Large intestine (tissue), 3 donors: ENCODE data around the gene RAD51B. TPM values are rescaled to one million over a fixed set of nuclear protein-coding genes. Genes with fewer than 3 reads are reported as not detected.
A peak's percentile ranks its signal among the peaks of the same experiment; 100 is the strongest.
"Not testable (repeated sequence)": the region's sequence is repeated elsewhere in the genome, so short reads cannot be mapped to it uniquely, and the experiment has no call there.

Experiments used
- DNase-seq, 2 donors: peaks; one replicate each; pipeline versions ENCODE4 v3.0.0 to v3.0.0-alpha.2; 2013
- H3K27ac ChIP-seq: one replicate; pipeline ENCODE4 v1.5.1; 2013; ENCODE audit warnings: low read length
- H3K27me3 ChIP-seq: 2 replicates; pipeline ENCODE4 v1.6.1; 2013; ENCODE audit warnings: low read length; ENCODE audit not compliant: control insufficient read depth, insufficient read depth
- H3K36me3 ChIP-seq: 2 replicates; pipeline ENCODE4 v1.6.1; 2013; ENCODE audit warnings: low read length; ENCODE audit not compliant: control insufficient read depth, insufficient read depth
- H3K4me1 ChIP-seq: one replicate; pipeline ENCODE4 v1.6.1; 2013; ENCODE audit warnings: low read length; ENCODE audit not compliant: control insufficient read depth, insufficient read depth
- H3K4me3 ChIP-seq: one replicate; pipeline ENCODE4 v1.5.1; 2013; ENCODE audit warnings: low read length
- H3K9me3 ChIP-seq: one replicate; pipeline ENCODE4 v1.6.1; 2013; ENCODE audit warnings: mild to moderate bottlenecking, low read depth, low read length, moderate library complexity; ENCODE audit not compliant: control insufficient read depth
- WGBS: methylation state at CpG from one replicate; pipeline ENCODE4 v1.1.5; 2013; ENCODE audit warnings: low lambda C conversion rate; ENCODE audit not compliant: insufficient coverage; 5-methylcytosine and 5-hydroxymethylcytosine counted together
- polyA plus RNA-seq: library from polyadenylated mRNA; unstranded; fragments of 120-200 nt; gene quantifications from one replicate; pipeline ENCODE4 v1.2.1, GENCODE V29; 2013

RAD51B gene
- polyA plus RNA-seq, 1 donor: 6.4 TPM

DNA sequence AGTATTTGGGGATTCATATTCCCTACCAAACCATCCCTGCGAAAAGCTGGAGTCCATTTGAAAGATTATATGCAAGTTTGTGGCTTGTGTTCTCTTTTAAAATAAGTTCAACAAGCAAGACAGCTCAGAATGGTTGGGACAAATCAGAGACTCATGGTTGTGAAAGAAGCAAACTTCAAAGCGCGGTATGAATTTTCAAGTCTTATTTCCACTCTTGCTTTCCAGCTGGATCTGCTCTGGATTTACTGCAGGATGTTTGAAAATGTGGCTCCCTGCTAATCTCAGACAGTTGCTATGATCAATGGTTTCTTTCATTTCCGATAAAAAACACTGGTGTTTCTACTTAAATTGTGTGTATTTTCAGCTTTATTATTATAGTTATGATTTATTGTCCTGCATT is 477.5 kb downstream of the RAD51B start:
- H3K27ac ChIP-seq: no peak overlapping the region
- peaks cover 55% of the 10 kb centered on the region for H3K4me1 ChIP-seq
- H3K9me3 ChIP-seq: peaks cover under 1% of the 10 kb centered on the region
- no peak overlapping the region for H3K4me3 ChIP-seq
- H3K27me3 ChIP-seq: no peaks in the 10 kb centered on the region
- H3K36me3 ChIP-seq: no peaks in the 10 kb centered on the region
- no CpG with 5 or more reads among the region's 4 CpGs for WGBS
- DNase-seq: no peak

DNA sequence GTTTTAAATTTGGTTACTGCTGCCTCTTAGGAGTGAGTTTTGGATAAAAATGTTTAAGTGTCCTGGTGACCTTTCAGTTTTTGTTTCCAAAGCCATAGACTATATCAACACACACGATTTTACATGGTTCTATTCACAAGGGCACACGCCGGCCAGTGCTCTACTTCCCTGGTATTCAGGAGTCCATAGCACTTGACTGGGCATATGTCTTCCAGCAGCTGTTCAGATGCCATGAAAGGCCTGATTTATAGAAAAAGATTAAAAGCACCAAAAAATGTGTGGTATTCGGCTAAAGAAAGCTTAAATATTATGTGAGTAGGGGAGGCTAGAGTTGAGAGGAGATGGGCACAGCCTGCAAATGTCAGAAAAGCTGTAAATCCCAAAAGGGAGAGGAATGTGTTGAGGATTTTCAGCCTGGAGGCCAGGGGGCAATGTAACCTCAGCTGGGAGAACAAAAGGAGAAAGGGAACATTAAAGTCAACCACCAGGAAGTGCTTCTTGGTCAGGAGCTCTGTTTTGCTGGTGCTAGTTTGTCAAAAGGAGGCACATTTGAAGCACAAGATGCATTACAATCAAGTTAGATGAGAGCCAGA is 478.4 kb downstream of the RAD51B start:
- DNase-seq: no peak
- no peaks in the 10 kb centered on the region for H3K36me3 ChIP-seq
- 70% methylated on average over 2 of the region's 4 CpGs for WGBS
- no peak overlapping the region for H3K4me3 ChIP-seq
- H3K27ac ChIP-seq: no peak overlapping the region
- peaks cover 4% of the 10 kb centered on the region for H3K9me3 ChIP-seq
- H3K27me3 ChIP-seq: no peaks in the 10 kb centered on the region
- H3K4me1 ChIP-seq: peaks cover 46% of the 10 kb centered on the region

DNA sequence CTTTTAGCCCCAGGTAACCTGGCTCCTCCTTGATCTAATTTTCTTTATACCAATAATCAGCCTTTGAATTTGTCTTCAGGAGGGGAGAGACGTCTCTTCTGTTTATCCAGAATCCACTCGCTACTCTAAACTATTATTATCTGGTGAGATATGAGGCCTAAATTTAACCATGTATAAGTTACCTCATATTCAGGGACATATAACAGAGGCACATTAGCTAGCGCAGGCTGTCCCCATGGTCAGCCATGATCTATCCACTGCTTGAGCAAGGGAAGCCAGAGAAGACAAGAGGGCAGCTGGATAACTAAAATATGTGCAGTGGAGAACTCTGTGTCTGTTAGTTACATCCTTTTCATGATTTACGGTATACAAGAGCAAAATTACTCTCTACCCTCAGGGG is 481.0 kb downstream of the RAD51B start:
- H3K9me3 ChIP-seq: peaks cover 4% of the 10 kb centered on the region
- H3K27me3 ChIP-seq: no peaks in the 10 kb centered on the region
- no peak overlapping the region for H3K27ac ChIP-seq
- H3K4me3 ChIP-seq: no peak overlapping the region
- DNase-seq: no peak
- 83% methylated on average over 1 of the region's 4 CpGs for WGBS
- no peaks in the 10 kb centered on the region for H3K36me3 ChIP-seq
- H3K4me1 ChIP-seq: peaks cover 22% of the 10 kb centered on the region

DNA sequence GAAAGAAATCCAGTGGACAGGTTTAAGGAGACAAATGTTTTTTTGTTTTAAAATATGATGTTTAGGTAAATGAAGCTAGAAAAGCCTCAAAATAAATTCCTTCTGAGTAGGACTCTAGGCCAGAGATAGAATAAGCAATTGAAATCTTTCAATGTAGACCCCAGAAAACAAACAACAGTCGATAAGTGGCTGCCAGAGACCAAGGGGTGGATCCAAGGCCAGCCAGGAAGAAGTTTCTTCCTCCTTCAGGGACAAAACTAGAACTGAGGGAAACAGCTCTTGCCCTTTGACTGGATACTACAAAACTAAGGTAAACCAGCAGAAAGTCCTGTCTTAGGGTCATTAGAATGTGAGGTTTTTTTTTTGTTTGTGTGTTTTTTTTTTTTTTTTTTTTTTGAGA is 481.6 kb downstream of the RAD51B start:
- peaks cover 4% of the 10 kb centered on the region for H3K9me3 ChIP-seq
- H3K36me3 ChIP-seq: no peaks in the 10 kb centered on the region
- DNase-seq: no peak
- no CpG with 5 or more reads among the region's 1 CpG for WGBS
- no peak overlapping the region for H3K4me3 ChIP-seq
- H3K27me3 ChIP-seq: no peaks in the 10 kb centered on the region
- no peak overlapping the region for H3K27ac ChIP-seq
- H3K4me1 ChIP-seq: peaks cover 17% of the 10 kb centered on the region

DNA sequence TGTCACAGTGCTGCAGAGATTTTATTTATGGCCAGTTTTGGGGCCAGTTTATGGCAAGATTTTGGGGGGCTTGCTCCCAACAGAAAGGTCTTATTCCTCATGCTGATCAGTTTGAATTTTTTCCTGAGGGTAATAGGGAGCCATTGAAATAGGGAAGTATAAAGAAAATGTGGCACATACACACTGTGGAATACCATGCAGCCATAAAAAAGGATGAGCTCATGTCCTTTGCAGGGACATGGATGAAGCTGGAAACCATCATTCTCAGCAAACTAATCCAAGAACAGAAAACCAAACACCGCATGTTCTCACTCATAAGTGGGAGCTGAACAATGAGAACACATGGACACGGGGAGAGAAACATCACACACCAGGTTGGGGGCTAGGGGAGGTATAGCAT is 483.4 kb downstream of the RAD51B start:
- H3K4me3 ChIP-seq, DNase-seq, H3K27ac ChIP-seq, H3K36me3 ChIP-seq, H3K9me3 ChIP-seq, H3K27me3 ChIP-seq: not testable (repeated sequence)
- H3K4me1 ChIP-seq: peaks cover 23% of the 10 kb centered on the region
- no CpG with 5 or more reads among the region's 2 CpGs for WGBS

DNA sequence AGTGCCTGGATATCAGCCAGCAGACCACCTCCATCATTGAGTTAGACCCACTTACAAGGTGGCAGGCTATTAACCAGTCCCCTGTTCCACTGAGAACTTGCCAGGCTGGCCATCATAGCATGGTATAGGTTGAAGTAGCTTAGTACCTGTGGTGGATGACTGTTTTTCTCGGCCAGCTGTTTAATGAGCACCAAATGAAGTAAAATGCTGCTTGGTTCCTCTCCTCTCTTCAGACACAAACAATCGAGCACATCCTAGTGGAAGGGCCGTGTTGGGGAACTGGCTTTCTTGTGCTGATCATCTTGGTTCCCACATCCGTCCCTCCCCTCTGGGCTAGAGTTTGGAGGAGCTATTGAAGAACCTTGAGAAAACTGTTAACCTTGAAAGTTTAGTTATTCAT is 486.2 kb downstream of the RAD51B start:
- no peak overlapping the region for H3K27ac ChIP-seq
- no peak for DNase-seq
- H3K9me3 ChIP-seq: peaks cover 4% of the 10 kb centered on the region
- 100% methylated on average over 1 of the region's 4 CpGs for WGBS
- no peak overlapping the region for H3K4me3 ChIP-seq
- H3K27me3 ChIP-seq: no peaks in the 10 kb centered on the region
- H3K36me3 ChIP-seq: no peaks in the 10 kb centered on the region
- H3K4me1 ChIP-seq: peaks cover 26% of the 10 kb centered on the region

DNA sequence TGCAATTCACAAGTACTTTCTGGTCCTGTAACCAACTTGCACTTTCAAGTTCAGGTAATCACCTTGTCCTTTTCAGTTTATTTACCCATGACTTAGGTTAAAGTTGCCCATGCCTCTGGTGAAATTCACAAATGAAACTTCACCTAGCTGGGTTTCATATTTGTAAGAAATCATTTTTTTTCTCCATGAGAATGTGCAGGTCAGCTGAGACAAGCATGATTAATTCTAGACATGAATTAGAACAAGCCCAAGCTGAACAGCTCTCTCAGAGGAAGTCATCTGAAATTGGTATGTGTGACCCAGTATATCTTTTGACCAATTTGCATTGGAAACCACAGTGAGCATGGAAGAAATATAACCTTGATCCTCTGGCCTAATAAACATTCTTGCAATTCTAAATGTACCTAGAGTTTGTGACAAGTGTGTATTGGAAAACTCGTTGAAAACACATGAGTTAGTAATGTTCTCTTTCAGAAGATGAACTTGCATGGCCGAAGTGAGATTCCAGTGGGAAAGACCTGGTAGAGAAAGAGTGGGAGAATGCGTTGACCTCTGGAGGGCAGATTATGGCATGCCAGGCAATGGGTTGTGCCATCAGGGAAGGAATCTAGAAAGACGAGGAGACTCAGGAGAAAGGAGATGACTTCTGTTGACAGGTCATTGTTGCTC is 486.8 kb downstream of the RAD51B start:
- H3K27me3 ChIP-seq: no peaks in the 10 kb centered on the region
- no peaks in the 10 kb centered on the region for H3K36me3 ChIP-seq
- H3K27ac ChIP-seq: peak overlapping the region; percentile 68
- WGBS: 93% methylated on average over 2 of the region's 4 CpGs
- no peak overlapping the region for H3K4me3 ChIP-seq
- no peak for DNase-seq
- peaks cover 26% of the 10 kb centered on the region for H3K4me1 ChIP-seq
- peaks cover 4% of the 10 kb centered on the region for H3K9me3 ChIP-seq

DNA sequence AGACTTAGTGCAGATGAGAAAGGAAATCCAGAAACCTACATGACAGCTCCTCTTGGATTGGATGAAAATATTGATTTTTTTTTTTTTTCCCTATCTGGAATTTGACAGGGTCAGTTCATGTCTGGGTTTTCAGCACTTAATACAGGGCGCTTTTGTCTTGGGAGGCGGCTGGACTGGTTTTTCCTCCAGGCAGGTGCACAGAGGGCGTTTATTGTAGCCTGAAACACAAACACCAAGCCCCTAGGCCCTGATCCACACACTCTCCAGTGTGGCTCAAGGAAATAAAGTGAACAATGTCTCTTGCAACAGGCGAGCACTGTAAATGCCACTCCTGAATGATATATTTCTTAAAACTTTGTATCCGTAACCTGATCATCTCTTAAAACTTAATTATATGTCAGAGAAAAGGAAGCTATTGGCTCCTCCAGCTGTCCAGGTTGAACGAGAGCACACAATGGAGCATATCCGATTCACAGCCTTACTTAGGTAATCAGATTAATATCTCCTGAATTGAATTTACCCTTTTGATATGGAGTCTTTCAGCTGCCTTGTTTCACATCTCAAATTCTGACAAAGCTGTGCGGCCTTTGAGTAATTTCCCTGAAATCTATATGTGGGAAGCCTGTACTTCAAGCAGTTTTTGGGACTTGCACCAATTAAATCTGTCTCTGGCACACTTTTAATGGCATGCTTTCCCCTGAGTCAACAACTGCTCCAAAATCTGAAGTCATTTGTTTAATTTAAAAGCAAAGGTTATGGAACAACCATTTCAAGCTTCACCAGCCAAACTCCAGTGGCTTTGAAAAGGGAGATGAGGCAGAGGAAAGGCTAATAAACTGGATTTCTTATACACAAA is 487.6 kb downstream of the RAD51B start:
- H3K4me1 ChIP-seq: peaks cover 26% of the 10 kb centered on the region
- H3K9me3 ChIP-seq: peaks cover 2% of the 10 kb centered on the region
- H3K27me3 ChIP-seq: no peaks in the 10 kb centered on the region
- WGBS: 20% methylated on average over 2 of the region's 8 CpGs
- no peak overlapping the region for H3K4me3 ChIP-seq
- peak; percentile 73 to 91 for DNase-seq
- no peaks in the 10 kb centered on the region for H3K36me3 ChIP-seq
- peak overlapping the region; percentile 68 for H3K27ac ChIP-seq

DNA sequence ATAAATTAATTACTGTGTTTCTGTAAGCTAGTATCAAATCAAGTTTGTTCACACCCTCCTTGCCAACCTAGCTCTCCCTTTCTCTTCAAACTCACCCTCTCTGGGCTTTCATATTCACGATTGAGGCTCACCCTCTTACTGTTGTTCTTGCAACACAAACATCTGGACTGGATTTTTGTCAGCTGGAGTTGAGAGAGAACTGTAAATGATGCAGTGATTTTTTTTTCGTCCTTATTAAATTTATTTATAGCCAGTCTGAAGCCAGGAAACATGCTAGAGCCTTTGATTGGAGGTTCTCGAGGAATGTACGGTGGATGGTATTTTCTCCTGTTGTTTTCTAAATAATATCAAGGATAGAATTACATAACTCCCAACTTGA is 488.2 kb downstream of the RAD51B start:
- no peaks in the 10 kb centered on the region for H3K27me3 ChIP-seq
- no peak overlapping the region for H3K4me3 ChIP-seq
- WGBS: no CpG with 5 or more reads among the region's 4 CpGs
- H3K4me1 ChIP-seq: peaks cover 26% of the 10 kb centered on the region
- no peaks in the 10 kb centered on the region for H3K9me3 ChIP-seq
- H3K36me3 ChIP-seq: no peaks in the 10 kb centered on the region
- DNase-seq: peak in 1 of 2 donors; percentile 33
- H3K27ac ChIP-seq: peak overlapping the region; percentile 68

DNA sequence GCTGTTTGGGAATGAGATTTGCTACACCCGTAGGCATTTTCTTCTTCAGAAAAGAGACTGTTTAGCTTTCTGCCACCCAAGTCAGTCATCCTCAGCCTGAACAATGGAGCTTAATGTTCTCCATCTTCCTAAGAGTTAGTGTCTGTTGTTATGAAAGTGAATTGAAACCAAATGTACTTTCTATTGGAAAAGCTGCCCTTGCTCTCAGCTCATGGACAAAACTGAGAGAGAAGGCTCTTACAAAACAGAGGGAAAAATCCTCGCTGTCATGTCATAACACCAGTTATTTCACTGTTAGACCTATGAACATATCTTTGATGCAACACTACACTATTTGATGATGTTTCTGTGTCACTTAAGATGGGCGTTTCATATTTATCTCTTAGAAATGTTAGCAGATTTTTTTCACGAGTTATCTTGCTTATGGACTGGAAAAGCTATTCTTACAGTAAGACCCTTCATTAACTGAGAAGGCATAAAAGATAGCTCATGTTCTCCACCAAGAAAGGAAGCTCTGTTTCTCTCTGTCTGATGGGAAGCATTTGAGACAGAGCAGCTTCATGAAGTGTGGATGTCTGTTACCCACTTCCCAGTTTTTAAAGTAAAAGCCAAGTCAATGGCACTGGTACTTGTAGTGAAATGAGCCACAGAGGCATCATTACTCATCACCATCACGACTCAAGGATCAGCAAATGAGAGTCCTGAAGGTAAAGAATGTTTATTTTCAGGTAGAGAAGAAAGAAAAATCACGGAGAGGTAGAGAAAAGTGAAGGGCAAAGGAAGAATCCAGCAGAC is 489.3 kb downstream of the RAD51B start:
- WGBS: 70% methylated on average over 2 of the region's 6 CpGs
- H3K36me3 ChIP-seq: no peaks in the 10 kb centered on the region

More for the DNA sequence above, 489.3 kb downstream of the RAD51B start:
- Histone ChIP-seq H3K9me3 (no peaks in the 10 kb centered on the region), H3K4me1 (peaks cover 26% of the 10 kb centered on the region), H3K27ac (peak overlapping the region; percentile 11), H3K4me3 (no peak overlapping the region), H3K27me3 (no peaks in the 10 kb centered on the region)
- DNase-seq: no peak
